Sigmoid colon (tissue), 7 donors: ENCODE data around the gene PAQR7. TPM values are rescaled to one million over a fixed set of nuclear protein-coding genes. Genes with fewer than 3 reads are reported as not detected.

Source experiments
- DNase-seq: peaks from one replicate; pipeline ENCODE4 v3.0.0-alpha.2; 2019
- H3K27ac ChIP-seq, 4 donors: fragments of 200-600 bp; sonication (generic); one replicate each; pipeline ENCODE4 v1.5.1; 2016 to 2019; ENCODE audit warnings: mild to moderate bottlenecking in 1 of 4
- H3K27me3 ChIP-seq, 3 donors: fragments of 200-600 bp; sonication (generic); one replicate each; pipeline ENCODE4 v1.5.1; 2019; ENCODE audit warnings: mild to moderate bottlenecking in 1 of 3
- H3K36me3 ChIP-seq, 4 donors: fragments of 200-600 bp; sonication (generic); one replicate each; pipeline ENCODE4 v1.5.1; 2016 to 2019
- H3K4me1 ChIP-seq, 4 donors: fragments of 200-600 bp; sonication (generic); one replicate each; pipeline ENCODE4 v1.5.1; 2017 to 2019
- H3K4me3 ChIP-seq, 4 donors: fragments of 200-600 bp; sonication (generic); one replicate each; pipeline ENCODE4 v1.5.1; 2017 to 2019; ENCODE audit warnings: mild to moderate bottlenecking in 2 of 4, moderate library complexity in 1 of 4
- H3K9me3 ChIP-seq, 4 donors: fragments of 200-600 bp in 3 of 4; sonication (generic) in 3 of 4; one replicate each; pipeline versions ENCODE4 v1.5.1 to v1.6.1; 2013 to 2019
- EP300 ChIP-seq, 4 donors: sonication (generic); formaldehyde crosslinking; IDR thresholded peaks; one replicate each; pipeline ENCODE4 v1.6.1; 2017; ENCODE audit warnings: antibody characterized with exemption in 4 of 4
- POLR2A ChIP-seq, 2 donors: fragments of 450-650 bp; IDR thresholded peaks; one replicate each; pipeline ENCODE4 v1.6.1; 2016; ENCODE audit warnings: antibody characterized with exemption in 2 of 2, mild to moderate bottlenecking in 2 of 2, moderate library complexity in 2 of 2
- POLR2AphosphoS5 ChIP-seq, 4 donors: sonication (generic); formaldehyde crosslinking; IDR thresholded peaks; one replicate each; pipeline ENCODE4 v1.6.1; 2017; ENCODE audit warnings: antibody characterized with exemption in 4 of 4
- WGBS, 2 donors: extraction: QIAGEN DNeasy Blood & Tissue Kit; methylation state at CpG; one replicate each; pipeline ENCODE4 v1.1.7; 2013; 5-methylcytosine and 5-hydroxymethylcytosine counted together
- intact Hi-C: fragments of 100-400 bp; cut with DNase I; formaldehyde crosslinking; loops from one replicate; pipeline ENCODE4 v1.15.1; 2023
- polyA plus RNA-seq, 3 donors: library from polyadenylated mRNA; stranded (reverse); fragments of 200-250 nt; gene quantifications; one replicate each; pipeline ENCODE4 v1.2.3, GENCODE V29; 2013
- total RNA-seq, 4 donors: library from RNA; depleted of rRNA; stranded (reverse); fragments of >200 nt; gene quantifications; one replicate each; pipeline ENCODE4 v1.1.0, GENCODE V29; 2016
- TF ChIP-seq, protein P1 (sequence below), 4 experiments: fragments of 450-650 bp in 3 of 4; fragments of 200-600 bp in 1 of 4; IDR thresholded peaks; one replicate each; pipeline ENCODE4 v1.5.1; 2016 to 2019; ENCODE audit warnings: antibody characterized with exemption in 4 of 4, mild to moderate bottlenecking in 3 of 4, moderate library complexity in 2 of 4
- donor health status: healthy with polysubstance abuse.
- donor health status: Bipolar disorder and iron deficiency.
- donor health status: healthy.

PAQR7 gene
- total and polyA plus RNA-seq, 7 donors, result 0.92 to 9.4 (median 4.3) TPM

DNA sequence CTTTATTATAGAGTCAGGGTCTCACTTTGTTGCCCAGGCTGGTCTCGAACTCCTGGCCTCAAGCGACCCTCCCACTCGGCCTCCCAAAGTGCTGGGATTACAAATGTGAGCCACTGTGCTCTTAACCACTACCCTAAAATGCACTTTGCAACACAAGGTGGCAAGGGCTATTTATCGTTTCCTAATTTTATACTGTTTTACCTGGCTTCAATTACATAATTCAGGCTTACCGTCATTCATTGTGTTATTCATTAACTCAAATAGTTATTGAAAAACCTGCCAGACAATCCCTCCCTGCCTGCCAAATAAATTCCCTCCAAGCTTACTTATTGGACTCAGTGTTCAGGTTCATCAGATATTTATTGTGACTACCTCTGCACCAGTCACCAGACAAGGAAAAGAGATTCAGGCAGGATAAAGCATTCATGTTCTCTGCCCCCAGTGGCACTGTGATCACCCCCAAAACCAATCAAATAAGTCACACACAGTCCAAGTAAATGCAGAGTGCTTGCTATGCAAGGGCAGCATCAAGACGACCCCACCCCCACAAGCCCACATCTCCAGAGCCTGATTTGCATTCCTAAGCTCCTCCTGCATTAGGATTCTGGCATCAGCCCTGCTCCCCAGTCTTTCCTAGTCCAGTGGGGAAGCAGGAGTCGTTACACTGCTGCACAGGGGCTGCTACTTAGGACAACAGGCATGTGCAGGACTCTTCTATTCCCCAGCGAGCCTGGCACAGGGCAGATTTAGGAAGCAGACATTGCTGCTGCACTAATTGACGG, 8.1 kb downstream of the PAQR7 start:
- Histone ChIP-seq H3K4me3 (no peak overlapping the region), H3K9me3 (no peaks in the 10 kb centered on the region), H3K27ac (no peak overlapping the region), H3K36me3 (peaks cover 0 to 27% (median 3%) of the 10 kb centered on the region in 4 donors), H3K4me1 (peaks cover 0 to 12% (median 10%) of the 10 kb centered on the region in 4 donors), H3K27me3 (no peaks in the 10 kb centered on the region)
- peak; percentile 25 for DNase-seq
- intact Hi-C loops, result no loop called here
- no peak for TF ChIP-seq POLR2A (IDR thresholded peaks at IDR 0.05)
- TF ChIP-seq, protein P1, sequence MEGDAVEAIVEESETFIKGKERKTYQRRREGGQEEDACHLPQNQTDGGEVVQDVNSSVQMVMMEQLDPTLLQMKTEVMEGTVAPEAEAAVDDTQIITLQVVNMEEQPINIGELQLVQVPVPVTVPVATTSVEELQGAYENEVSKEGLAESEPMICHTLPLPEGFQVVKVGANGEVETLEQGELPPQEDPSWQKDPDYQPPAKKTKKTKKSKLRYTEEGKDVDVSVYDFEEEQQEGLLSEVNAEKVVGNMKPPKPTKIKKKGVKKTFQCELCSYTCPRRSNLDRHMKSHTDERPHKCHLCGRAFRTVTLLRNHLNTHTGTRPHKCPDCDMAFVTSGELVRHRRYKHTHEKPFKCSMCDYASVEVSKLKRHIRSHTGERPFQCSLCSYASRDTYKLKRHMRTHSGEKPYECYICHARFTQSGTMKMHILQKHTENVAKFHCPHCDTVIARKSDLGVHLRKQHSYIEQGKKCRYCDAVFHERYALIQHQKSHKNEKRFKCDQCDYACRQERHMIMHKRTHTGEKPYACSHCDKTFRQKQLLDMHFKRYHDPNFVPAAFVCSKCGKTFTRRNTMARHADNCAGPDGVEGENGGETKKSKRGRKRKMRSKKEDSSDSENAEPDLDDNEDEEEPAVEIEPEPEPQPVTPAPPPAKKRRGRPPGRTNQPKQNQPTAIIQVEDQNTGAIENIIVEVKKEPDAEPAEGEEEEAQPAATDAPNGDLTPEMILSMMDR (IDR thresholded peaks at IDR 0.05), result no peak
- no peak for TF ChIP-seq POLR2AphosphoS5 (IDR thresholded peaks at IDR 0.05)
- TF ChIP-seq EP300 (IDR thresholded peaks at IDR 0.05), result no peak
- 28 to 64% methylated on average over 9 of the region's 9 CpGs for WGBS, 2 donors

DNA sequence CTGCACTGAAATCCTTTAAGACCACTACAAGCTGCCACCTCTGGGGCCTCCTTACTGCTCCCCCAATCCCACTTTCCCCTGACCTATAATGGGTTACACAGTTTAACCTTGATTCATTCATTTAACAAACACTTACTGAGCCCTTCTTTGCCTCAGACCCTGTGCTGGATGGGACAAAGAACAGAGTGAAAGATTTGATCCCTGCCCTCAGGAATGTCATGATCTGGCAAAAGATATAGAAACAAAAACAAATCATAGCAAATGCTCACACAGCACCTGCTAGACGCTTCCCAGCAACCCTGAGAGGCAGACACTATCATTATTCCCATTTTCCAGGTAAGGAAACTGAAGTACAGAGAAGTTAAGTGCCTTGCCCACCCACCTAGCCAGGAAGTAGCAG, 9.2 kb downstream of the PAQR7 start:
- TF ChIP-seq POLR2AphosphoS5 (IDR thresholded peaks at IDR 0.05) (no peak), POLR2A (IDR thresholded peaks at IDR 0.05) (no peak), EP300 (IDR thresholded peaks at IDR 0.05) (no peak)
- TF ChIP-seq, protein P1 (IDR thresholded peaks at IDR 0.05), result no peak
- intact Hi-C loops, result no loop called here
- Histone ChIP-seq H3K27ac (no peak overlapping the region), H3K9me3 (no peaks in the 10 kb centered on the region), H3K4me1 (peaks cover 0 to 1% (median under 1%) of the 10 kb centered on the region in 4 donors), H3K27me3 (no peaks in the 10 kb centered on the region), H3K36me3 (peaks cover 0 to 27% (median 3%) of the 10 kb centered on the region in 4 donors), H3K4me3 (no peak overlapping the region)
- 52 to 72% methylated on average over 1 of the region's 1 CpG for WGBS, 2 donors
- no peak for DNase-seq

DNA sequence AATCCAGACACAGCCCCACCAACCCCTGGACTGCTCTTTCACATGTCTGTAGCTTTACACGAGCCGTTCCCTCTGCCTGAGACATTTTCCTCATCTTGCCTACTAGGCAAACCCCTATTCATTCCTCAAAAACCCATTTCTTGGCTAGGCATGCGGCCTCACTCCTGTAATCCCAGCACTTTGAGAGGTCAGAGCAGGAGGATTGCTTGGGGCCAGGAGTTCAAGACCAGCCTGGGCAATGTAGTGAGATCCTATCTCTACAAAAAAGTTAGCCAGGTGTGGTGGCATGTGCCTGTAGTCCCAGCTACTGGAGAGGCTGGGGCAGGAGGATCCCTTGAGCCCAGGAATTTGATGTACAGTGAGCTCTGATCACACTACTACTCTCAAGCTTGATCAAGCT, 11.1 kb downstream of the PAQR7 start:
- no peak overlapping the region for H3K27ac ChIP-seq
- H3K4me3 ChIP-seq, result no peak overlapping the region
- peaks cover 0 to 8% (median 3%) of the 10 kb centered on the region in 4 donors for H3K4me1 ChIP-seq
- H3K36me3 ChIP-seq, result peaks cover 0 to 19% (median 0%) of the 10 kb centered on the region in 4 donors
- WGBS, 2 donors, result 88 to 90% methylated on average over 3 of the region's 3 CpGs
- no peaks in the 10 kb centered on the region for H3K27me3 ChIP-seq
- no peaks in the 10 kb centered on the region for H3K9me3 ChIP-seq
- intact Hi-C loops, result no loop called here
- no peak for DNase-seq
- no peak for TF ChIP-seq POLR2AphosphoS5 (IDR thresholded peaks at IDR 0.05)
- TF ChIP-seq EP300 (IDR thresholded peaks at IDR 0.05), result no peak
- TF ChIP-seq, protein P1 (IDR thresholded peaks at IDR 0.05), result no peak
- TF ChIP-seq POLR2A (IDR thresholded peaks at IDR 0.05), result no peak

DNA sequence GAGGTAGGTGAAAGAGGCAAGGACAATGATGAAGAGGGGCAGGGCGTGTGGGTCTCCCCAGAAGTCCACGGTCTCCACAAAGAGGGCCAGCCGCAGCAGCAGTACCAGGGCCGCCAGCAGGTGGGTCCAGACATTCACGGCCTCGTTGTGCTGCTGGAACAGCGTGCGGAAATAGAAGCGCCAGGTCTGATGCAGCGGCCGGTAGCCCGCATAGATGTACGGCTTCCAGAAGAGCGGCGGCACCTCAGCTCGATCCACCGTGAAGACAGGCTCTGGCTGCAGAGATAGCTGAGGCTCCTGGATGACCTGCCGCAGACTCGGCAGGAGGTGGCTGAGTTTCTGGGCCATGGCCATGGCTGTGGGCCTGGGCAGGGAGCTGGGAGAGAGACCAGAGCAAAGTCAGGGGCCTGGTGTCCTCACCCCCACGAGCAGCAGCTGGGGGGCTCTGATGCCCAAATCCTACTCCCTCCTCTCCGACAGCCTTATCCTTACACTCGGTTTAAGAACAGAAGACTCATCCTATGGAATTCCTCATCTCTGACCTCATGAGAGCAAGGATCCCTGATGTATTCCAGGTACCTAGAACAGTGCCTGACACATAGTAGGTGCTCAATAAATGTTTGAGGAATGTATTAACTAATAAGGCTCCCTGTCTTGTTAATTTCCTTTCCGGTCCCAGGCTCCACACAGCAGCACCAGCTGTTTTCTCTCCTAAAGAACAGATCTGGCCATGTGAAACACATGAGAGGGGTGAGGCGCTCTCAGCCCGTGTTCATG, 11.8 kb downstream of the PAQR7 start:
- Histone ChIP-seq H3K36me3 (peaks cover 0 to 12% (median 0%) of the 10 kb centered on the region in 4 donors), H3K4me3 (no peak overlapping the region), H3K27me3 (no peaks in the 10 kb centered on the region), H3K9me3 (no peaks in the 10 kb centered on the region), H3K4me1 (peaks cover 0 to 14% (median 9%) of the 10 kb centered on the region in 4 donors), H3K27ac (no peak overlapping the region)
- TF ChIP-seq, protein P1 (IDR thresholded peaks at IDR 0.05), result no peak
- no peak for TF ChIP-seq POLR2A (IDR thresholded peaks at IDR 0.05)
- TF ChIP-seq POLR2AphosphoS5 (IDR thresholded peaks at IDR 0.05), result no peak
- TF ChIP-seq EP300 (IDR thresholded peaks at IDR 0.05), result no peak
- intact Hi-C loops, result no loop called here
- WGBS, 2 donors, result 94 to 95% methylated on average over 25 of the region's 25 CpGs
- peak; percentile 45 for DNase-seq
